ENCODE results near the gene OR2J3.
"Not testable (repeated sequence)": the region's sequence is repeated elsewhere in the genome, so short reads cannot be mapped to it uniquely, and the experiment has no call there.

The OR2J3 gene

DNA sequence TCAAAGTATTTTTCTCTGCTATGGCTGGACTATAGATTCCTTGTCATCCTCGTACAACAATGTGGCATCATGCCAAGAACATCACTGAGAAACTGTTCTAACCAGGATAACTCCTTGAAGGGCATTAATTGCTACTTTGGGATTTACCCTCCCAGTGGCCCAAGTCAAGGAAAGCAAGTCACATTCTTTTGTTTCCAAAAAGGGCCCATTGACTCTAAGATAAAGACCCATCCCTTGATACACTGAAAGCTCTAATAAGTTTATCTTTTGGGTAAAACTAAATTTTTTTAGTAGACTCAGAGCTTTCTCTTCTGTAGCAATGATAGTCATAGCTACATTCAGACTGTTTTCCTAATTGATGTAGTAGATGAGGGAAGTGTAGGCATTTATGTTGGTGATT lies at the start of gene OR2J3:
Gene OR2J3 (plus strand): TSS at position 301 of the 400 bp plus-strand sequence. CDS start 3,833 bp downstream, outside the sequence.
- no peak within 1 kb of the TSS for H3K4me3 ChIP-seq (ENCODE audit: low read length)
- no peak for TF ChIP-seq ZNF274 (IDR thresholded peaks at IDR 0.05; ENCODE audit: low read depth, low read length)

DNA sequence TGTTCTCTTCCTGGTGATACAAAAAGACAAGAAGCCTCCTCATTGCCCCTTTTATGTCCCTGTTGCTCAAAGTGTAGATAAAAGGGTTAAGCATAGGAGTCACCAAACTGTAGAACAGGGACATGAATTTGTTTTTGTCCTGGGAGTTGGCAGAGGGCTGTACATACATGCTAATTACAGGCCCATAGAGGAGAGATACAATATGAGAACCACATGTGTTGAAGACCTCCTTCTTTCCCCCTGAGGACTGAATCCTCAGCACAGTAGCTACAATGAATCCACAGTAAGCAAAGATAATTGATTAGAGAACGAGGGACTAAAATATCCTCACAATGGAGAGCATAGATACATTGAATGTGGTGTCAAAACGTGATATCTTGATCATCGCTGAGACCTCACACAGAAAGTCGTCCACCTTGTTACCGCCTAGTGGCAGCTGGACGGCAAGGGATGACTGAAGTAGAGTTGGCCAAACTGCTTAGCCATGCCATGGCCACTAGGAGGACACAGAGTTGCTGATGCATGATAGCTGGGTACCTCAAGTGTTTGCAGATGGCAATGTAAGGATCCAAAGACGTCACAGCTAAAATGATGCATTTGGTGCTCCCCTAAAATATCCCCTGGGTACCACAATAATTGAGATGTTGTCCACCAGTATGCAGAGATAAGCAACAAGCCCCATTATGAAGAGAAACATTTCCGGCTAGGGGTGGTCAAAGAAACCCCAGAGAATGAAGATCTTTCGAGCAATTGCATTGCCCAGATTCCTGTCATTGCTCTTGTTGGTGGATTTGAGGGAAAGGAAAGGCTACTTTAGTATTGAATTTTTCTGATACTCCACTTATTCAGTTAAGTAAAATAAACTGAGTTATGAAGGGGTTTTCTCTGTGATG lies 35.8 kb upstream of the OR2J3 start:
- H3K4me3 ChIP-seq (ENCODE audit: low read length) = no peak overlapping the region
- no peak for TF ChIP-seq ZNF274 (IDR thresholded peaks at IDR 0.05; ENCODE audit: low read depth, low read length)

DNA sequence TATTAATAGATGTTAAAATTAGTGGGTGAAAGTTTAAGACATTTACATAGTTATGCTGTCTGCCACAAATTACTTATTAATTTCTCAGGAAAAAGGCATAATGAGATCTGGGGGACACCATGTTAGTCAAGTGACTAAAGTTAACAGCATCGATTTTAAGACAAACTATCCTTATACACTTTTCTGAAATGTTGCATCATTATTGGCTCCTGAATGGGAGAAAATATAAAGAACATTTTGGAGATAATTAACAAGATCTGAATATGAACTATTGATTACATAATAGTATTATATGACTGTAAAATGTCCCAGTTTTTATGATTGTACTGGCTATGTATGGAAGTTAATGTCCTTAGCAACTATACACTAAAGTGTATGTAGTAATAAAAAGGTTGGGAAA lies 28.7 kb upstream of the OR2J3 start:
- no peak for TF ChIP-seq ZNF274 (IDR thresholded peaks at IDR 0.05; ENCODE audit: low read depth, low read length)

DNA sequence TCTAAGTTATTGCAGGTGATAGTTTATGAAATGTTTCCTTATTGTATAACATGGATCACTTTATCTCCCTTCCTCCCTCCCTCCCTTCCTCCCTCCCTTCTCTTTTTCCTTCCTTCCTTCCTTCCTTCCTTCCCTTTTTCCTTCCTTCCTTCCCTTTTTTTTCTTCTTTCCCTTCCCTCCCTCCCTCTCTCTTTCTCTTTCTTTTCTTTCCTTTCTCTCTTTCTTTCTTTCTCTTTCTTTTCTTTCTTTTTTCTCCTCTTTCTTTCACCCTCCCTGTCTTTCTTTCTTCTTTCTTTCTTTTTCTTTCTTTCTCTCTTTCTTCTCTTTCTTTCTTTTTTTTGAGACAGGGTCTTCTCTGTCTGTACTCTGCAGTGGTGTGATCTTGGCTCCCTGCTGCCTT lies 26.5 kb upstream of the OR2J3 start:
- no peak for TF ChIP-seq ZNF274 (IDR thresholded peaks at IDR 0.05; ENCODE audit: low read depth, low read length)
- H3K4me3 ChIP-seq (ENCODE audit: low read length) = no peak overlapping the region

More for the DNA sequence above, 28.7 kb upstream of the OR2J3 start:
- no peak overlapping the region for H3K4me3 ChIP-seq (ENCODE audit: low read length)

DNA sequence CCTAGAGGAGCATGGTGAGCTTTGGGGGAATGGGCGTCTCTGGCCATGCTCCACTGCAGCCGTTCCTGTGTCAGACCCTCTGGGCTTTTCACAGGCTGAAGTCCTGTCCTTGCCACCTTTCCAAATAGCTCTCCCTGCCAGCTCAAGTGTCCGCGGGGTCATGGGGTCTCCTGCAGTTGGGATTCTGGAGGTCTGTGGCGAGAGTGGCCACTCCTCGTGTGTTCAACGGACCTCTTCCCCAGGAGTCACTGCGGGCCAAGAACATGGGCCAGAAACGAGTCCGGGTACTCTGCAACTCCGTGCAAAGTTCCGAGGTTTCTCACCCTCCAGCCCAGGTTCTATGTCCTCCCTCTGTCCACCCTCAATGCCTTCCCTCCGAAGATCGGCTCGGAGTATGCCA lies 25.4 kb upstream of the OR2J3 start:
- no peak for TF ChIP-seq ZNF274 (IDR thresholded peaks at IDR 0.05; ENCODE audit: low read depth, low read length)
- no peak overlapping the region for H3K4me3 ChIP-seq (ENCODE audit: low read length)

DNA sequence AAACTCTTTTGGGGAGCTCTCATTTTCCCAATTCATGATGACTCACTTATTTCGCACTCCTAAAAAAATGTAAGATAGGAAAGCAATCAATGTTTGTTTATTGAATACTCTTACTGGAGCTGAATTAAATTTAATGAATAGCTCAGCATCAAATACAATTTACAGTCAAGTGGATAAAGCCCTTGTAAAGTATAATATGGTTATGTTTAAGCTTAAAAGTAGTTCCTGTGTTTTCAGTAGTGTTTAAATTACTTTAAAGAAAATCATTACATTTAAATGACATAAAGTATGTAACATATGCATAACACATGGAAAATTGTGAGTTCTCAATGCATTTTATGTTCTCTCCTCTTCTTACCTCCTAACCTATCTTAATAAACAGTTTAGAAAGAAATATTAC lies 20.6 kb upstream of the OR2J3 start, which contains the start of gene OR2B3:
Gene OR2B3 (minus strand): TSS at position 101 of the 400 bp plus-strand sequence. CDS start 65 bp downstream, at position 36.
- no peak for TF ChIP-seq ZNF274 (IDR thresholded peaks at IDR 0.05; ENCODE audit: low read depth, low read length)
- H3K4me3 ChIP-seq (ENCODE audit: low read length) = no peak within 1 kb of the TSS

DNA sequence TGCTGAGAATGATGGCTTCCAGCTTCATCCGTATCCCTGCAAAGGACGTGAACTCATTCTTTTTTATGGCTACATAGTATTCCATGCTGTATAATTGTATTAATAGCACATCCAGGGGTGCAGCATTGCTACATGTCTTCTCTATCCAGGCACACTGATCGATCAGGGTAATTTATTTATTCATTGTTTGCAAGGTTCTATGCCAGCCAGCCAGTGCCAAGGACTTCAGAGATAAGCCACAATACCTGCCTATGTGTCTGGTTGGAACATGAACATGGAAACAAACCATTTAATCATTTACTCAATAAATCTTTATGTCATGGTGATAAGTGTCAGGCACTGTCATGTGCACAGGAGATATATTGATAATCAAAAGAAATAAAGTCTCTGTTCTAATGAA lies 14.9 kb upstream of the OR2J3 start:
- no peak for TF ChIP-seq ZNF274 (IDR thresholded peaks at IDR 0.05; ENCODE audit: low read depth, low read length)
- H3K4me3 ChIP-seq (ENCODE audit: low read length) = no peak overlapping the region

DNA sequence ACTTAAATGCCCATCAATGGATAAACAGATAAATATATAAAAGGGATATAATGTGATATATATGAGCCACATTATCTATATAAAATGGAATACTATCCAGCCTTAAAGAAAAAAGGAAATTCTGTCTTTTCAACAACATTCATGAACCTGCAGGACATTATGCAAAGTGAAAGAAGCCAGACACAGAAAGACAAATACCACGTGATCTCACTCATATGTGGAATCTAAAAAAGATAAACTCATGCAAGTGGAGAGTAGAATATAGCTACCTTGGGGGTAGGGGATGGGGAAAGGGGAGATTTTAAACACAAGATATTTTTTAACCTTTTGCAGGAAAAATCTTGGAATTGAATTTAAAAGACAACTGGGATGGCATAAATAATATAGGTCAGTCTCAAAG lies 10.1 kb upstream of the OR2J3 start:
- no peak for TF ChIP-seq ZNF274 (IDR thresholded peaks at IDR 0.05; ENCODE audit: low read depth, low read length)
- no peak overlapping the region for H3K4me3 ChIP-seq (ENCODE audit: low read length)

DNA sequence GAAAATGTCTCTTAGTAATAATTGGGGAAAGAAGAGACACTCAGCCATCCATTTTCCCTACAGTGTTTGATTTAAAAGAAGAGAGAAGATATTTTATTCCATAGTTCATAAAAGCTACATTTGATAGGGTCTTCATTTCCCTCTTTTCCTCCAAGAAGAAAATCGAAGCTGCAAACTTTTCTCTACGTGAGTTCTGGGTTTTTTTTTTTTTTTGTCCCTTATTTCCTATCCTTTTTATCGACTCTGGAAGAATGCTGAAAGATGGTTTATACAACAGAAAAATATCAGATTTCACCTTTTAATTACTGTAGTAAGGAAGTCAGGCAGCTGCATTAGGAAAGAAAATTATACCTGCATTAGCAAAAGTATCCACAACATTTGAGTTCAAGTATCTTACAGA lies 8.7 kb upstream of the OR2J3 start, which contains the start of gene OR2J1:
Gene OR2J1 (plus strand): TSS at position 301 of the 400 bp plus-strand sequence. CDS start 1,453 bp downstream, outside the sequence.
- no peak within 1 kb of the TSS for H3K4me3 ChIP-seq (ENCODE audit: low read length)
- no peak for TF ChIP-seq ZNF274 (IDR thresholded peaks at IDR 0.05; ENCODE audit: low read depth, low read length)

DNA sequence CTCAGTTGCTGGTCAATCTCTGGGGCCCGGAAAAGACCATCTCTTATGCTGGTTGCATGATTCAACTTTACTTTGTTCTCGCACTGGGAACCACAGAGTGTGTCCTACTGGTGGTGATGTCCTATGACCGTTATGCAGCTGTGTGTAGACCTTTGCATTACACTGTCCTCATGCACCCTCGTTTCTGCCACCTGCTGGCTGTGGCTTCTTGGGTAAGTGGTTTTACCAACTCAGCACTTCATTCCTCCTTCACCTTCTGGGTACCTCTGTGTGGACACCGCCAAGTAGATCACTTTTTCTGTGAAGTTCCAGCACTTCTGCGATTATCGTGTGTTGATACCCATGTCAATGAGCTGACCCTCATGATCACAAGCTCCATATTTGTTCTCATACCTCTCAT lies 4.3 kb downstream of the OR2J3 start:
- no peak for TF ChIP-seq ZNF274 (IDR thresholded peaks at IDR 0.05; ENCODE audit: low read depth, low read length)
- no peak overlapping the region for H3K4me3 ChIP-seq (ENCODE audit: low read length)

DNA sequence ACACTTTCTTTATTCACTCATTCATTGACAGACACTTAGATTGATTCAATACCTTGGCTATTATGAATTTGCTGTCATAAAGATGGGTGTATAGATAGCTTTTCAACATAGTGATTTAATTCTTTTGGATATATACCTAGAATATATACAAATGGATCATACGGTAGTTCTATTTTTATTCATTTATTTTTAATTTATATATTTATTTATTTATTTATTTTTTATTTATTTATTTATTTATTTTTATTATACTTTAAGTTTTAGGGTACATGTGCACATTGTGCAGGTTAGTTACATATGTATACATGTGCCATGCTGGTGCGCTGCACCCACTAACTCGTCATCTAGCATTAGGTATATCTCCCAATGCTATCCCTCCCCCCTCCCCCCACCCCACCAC lies 7.1 kb downstream of the OR2J3 start:
- H3K4me3 ChIP-seq (ENCODE audit: low read length) = not testable (repeated sequence)

DNA sequence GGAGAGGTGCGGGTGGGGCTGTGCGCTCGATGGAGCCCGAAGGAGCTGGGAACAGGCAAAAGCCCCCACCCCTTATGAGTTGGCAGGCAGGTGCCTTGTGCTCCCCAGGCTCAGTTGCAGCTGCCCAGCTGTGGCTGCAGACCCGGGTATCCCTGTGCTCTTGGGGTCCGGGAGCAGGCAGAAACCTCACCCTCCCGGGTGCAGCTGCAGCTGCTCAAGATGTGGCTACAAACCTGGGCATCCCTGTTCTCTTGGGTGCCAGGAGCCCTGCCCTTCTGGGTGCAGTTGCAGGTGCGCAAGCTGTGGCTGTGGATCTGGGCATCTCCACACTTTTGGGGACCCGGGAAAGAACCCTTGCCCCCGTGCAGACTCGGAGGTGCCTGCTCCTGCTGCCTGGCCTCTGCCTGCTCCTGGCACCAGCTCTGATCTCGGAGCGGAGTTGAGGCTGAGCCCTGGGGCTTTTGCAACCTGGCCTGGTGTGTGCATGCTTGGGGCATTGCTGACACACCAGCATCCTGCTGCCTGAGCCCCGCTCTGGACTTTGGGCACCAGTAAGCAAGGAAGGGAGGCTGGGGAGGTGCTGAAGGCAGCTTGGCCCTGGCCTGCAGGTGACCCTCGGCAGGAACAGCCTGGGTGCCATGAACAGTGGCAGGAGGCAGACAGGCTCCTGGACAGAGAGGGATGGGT lies 21.6 kb downstream of the OR2J3 start:
- no peak for TF ChIP-seq ZNF274 (IDR thresholded peaks at IDR 0.05; ENCODE audit: low read depth, low read length)
- no peak overlapping the region for H3K4me3 ChIP-seq (ENCODE audit: low read length)

DNA sequence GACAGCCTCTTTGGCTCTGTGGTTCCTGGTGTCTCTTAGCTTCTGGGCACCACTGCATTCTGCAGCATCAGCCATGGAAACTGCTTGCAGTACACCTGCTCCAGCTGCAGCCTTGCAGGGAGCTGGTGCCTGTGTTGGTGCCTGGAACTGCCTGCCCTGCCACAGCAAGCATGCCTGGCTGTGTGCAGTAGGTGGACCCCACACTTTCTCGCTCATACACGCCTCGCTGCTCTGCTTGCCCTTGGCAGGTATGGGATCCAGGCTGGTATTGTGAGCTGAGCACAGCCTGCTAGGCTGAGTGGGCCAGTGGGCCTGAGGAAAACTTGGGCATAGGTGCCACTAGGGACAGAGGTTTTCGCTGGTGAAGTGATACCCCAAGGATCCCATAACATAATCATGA lies 22.8 kb downstream of the OR2J3 start:
- TF ChIP-seq ZNF274 (IDR thresholded peaks at IDR 0.05; ENCODE audit: low read depth, low read length) = no peak

DNA sequence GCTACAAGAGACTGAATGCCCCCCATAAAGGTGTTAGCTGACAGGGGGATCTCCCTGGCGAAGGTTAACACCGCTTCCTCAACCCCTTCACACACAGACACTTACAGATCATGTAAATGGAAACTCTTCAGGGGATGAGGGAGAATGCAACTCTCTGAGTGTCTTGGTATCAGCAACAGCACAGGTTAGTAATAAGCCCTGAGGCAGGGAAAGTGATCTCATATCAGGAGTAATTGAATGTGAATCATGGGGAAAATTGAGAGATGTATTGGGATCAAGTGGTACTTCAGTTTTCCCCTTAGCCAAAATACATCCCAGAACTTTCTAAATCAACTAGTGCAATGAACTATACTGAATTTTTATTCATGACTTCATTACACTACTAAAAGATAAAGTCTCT lies 23.8 kb downstream of the OR2J3 start:
- no peak for TF ChIP-seq ZNF274 (IDR thresholded peaks at IDR 0.05; ENCODE audit: low read depth, low read length)
- no peak overlapping the region for H3K4me3 ChIP-seq (ENCODE audit: low read length)

More for the DNA sequence above, 22.8 kb downstream of the OR2J3 start:
- no peak overlapping the region for H3K4me3 ChIP-seq (ENCODE audit: low read length)

DNA sequence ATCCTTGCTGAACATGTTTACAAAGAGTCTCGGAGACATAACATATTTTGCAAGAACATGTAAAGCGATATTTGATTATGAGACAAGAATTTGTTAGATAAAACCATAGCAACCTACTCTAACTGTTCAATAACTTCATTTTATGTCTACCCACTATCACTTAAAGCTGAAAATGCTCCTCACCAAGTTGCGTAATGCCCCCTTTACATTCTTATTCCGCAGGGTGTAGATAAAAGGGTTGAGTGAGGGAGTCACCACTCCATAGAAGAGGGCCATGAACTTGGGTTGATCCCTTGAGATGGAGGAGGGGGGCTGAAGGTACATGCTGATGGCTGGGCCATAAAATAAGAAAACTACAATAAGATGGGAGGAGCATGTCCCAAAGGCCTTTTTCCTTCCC lies 29.9 kb downstream of the OR2J3 start:
- no peak for TF ChIP-seq ZNF274 (IDR thresholded peaks at IDR 0.05; ENCODE audit: low read depth, low read length)
- no peak overlapping the region for H3K4me3 ChIP-seq (ENCODE audit: low read length)
